GM12878 (cell line): ENCODE results near the gene ZCCHC2. TPM values are rescaled to one million over a fixed set of nuclear protein-coding genes. Genes with fewer than 3 reads are reported as not detected.

Source experiments
- E2F8 ChIP-seq: fragments of 450-650 bp; IDR thresholded peaks from 2 replicates; pipeline ENCODE4 v1.6.1; 2018; ENCODE audit warnings: mild to moderate bottlenecking, low read depth, moderate library complexity; ENCODE audit not compliant: partially characterized antibody
- E4F1 ChIP-seq: fragments of 450-650 bp; IDR thresholded peaks from 2 replicates; pipeline ENCODE4 v1.6.1; 2018; ENCODE audit warnings: borderline replicate concordance, mild to moderate bottlenecking; ENCODE audit not compliant: partially characterized antibody
- ELK1 ChIP-seq: IDR thresholded peaks from 2 replicates; pipeline ENCODE4 v1.6.1; 2012; ENCODE audit warnings: low read depth, low read length, improper control_type of control experiment
- MLLT1 ChIP-seq: fragments of 450-650 bp; IDR thresholded peaks from 2 replicates; pipeline ENCODE4 v1.6.1; 2016; ENCODE audit warnings: mild to moderate bottlenecking
- NBN ChIP-seq: fragments of 450-650 bp; IDR thresholded peaks from 2 replicates; pipeline ENCODE4 v1.6.1; 2016
- PAX5 ChIP-seq: IDR thresholded peaks from 2 replicates; pipeline ENCODE4 v1.6.1; 2011; ENCODE audit warnings: low read depth, low read length, borderline replicate concordance
- PAX8 ChIP-seq: fragments of 450-650 bp; IDR thresholded peaks from 2 replicates; pipeline ENCODE4 v1.6.1; 2017; ENCODE audit warnings: mild to moderate bottlenecking, moderate library complexity
- RELB ChIP-seq: fragments of 450-650 bp; IDR thresholded peaks from 2 replicates; pipeline ENCODE4 v1.6.1; 2017; ENCODE audit warnings: low read depth, mild to moderate bottlenecking, moderate library complexity
- SIN3A ChIP-seq: IDR thresholded peaks from 2 replicates; pipeline ENCODE4 v1.6.1; 2012; ENCODE audit warnings: low read depth, low read length, improper control_type of control experiment
- SP1 ChIP-seq: IDR thresholded peaks from one replicate; pipeline ENCODE4 v1.6.1; 2011; ENCODE audit warnings: low read depth, low read length
- STAT1 ChIP-seq: fragments of 450-650 bp; conservative IDR thresholded peaks from 2 replicates; pipeline ENCODE4 v1.6.1; 2014; ENCODE audit warnings: antibody characterized with exemption, mild to moderate bottlenecking
- TAF1 ChIP-seq: IDR thresholded peaks from 2 replicates; pipeline ENCODE4 v1.6.1; 2011; ENCODE audit warnings: mild to moderate bottlenecking, low read depth, low read length, borderline replicate concordance
- ZBED1 ChIP-seq: IDR thresholded peaks from 2 replicates; pipeline ENCODE4 v1.6.1; 2016; ENCODE audit warnings: borderline replicate concordance
- ZBTB11 ChIP-seq: fragments of 450-650 bp; formaldehyde crosslinking; IDR thresholded peaks from 2 replicates; pipeline ENCODE4 v1.5.0; 2022; ENCODE audit warnings: mild to moderate bottlenecking, missing genetic modification characterization
- ZZZ3 ChIP-seq: IDR thresholded peaks from 2 replicates; pipeline ENCODE4 v1.6.1; 2011; ENCODE audit warnings: low read depth; ENCODE audit not compliant: control insufficient read depth, insufficient read length
- polyA plus RNA-seq, 11 experiments: library from polyadenylated mRNA; depleted of rRNA in 4 of 11; unstranded in 6 of 11; stranded (reverse) in 5 of 11; fragments of >200 nt; fragmentation: Nextera tagmentation in 4 of 11; fragmentation: Illumina TruSeq in 1 of 11; extraction: Ambion mirVana in 4 of 11; extraction: Trizol in 1 of 11; gene quantifications; 1 replicate in 1 of 11; 2 replicates in 10 of 11; pipeline versions ENCODE4 v1.2.1 to v1.2.3, GENCODE V29; 2011 to 2016; ENCODE audit warnings: inconsistent platforms in 2 of 11, missing spikeins in 2 of 11, low read depth in 1 of 11
- total RNA-seq, 4 experiments: library from RNA; depleted of rRNA in 3 of 4; stranded (reverse); fragments of >200 nt in 3 of 4; fragmentation: Illumina TruSeq in 1 of 4; extraction: Trizol in 1 of 4; gene quantifications; 2 replicates each; pipeline versions ENCODE4 v1.2.1 to v1.2.3, GENCODE V29; 2013 to 2021

The ZCCHC2 gene
- total and polyA plus RNA-seq, 10 of the 15 experiments (the other 5 are each of a cell fraction or from before 2014, with no cell fraction given): 1.7 to 17.4 (median 8.6) TPM

GRCh38 chr18:62526098-62527025, 3.5 kb downstream of the ZCCHC2 start (continued):
- TF ChIP-seq ZBTB11 (CRISPR knock-in tag) (no peak), TAF1 (no peak; the same call in none of the 2 replicates), ZZZ3 (no peak), PAX5 (peak; percentile 52; the same call in 1 of the 2 replicates), NBN (peak; percentile 35; the same call in 1 of the 2 replicates), ELK1 (peak; percentile 25; the same call in 1 of the 2 replicates), RELB (no peak), ZBED1 (no peak; the same call in 1 of the 2 replicates), E4F1 (no peak), MLLT1 (0 out of 2 replicates have a peak, but pooled peaks have one; percentile 44), STAT1 (no peak), E2F8 (peak; percentile 66), SIN3A (peak; percentile 14; the same call in 1 of the 2 replicates), SP1 (peak; percentile 31), PAX8 (no peak)
